Cerebellar nuclear complex (tissue), 1 donor: ENCODE results near the gene CIDEA.

Source experiments
- DNase-seq, 2 experiments: peaks; one replicate each; lab custom pipeline; 2025; lab: John Stamatoyannopoulos, UW

Gene CIDEA

GRCh38 chr18:12301263-12302005, 47.3 kb downstream of the CIDEA start:
- DNase-seq, result no peak

GRCh38 chr18:12302391-12303147, 48.4 kb downstream of the CIDEA start:
- no peak for DNase-seq

- no peak for DNase-seq
Measured at GRCh38 chr18:12304351-12305210, 50.4 kb downstream of the CIDEA start.

- no peak for DNase-seq
Measured at GRCh38 chr18:12305211-12305610, 51.0 kb downstream of the CIDEA start.

- no peak for DNase-seq
Measured at GRCh38 chr18:12305930-12306629, 51.9 kb downstream of the CIDEA start.

GRCh38 chr18:12306752-12307700, 52.9 kb downstream of the CIDEA start:
- DNase-seq, result no peak

- DNase-seq, result no peak
Measured at GRCh38 chr18:12307701-12308385, 53.7 kb downstream of the CIDEA start, which contains the start of gene TUBB6. Gene TUBB6 (plus strand): TSS chr18:12308241. CDS start chr18:12308293, 52 bp downstream.

- DNase-seq, result no peak
Measured at GRCh38 chr18:12308386-12309100, 54.4 kb downstream of the CIDEA start.

GRCh38 chr18:12309683-12310198, 55.6 kb downstream of the CIDEA start:
- no peak for DNase-seq

- no peak for DNase-seq
Measured at GRCh38 chr18:12310762-12311161, 56.6 kb downstream of the CIDEA start.

- DNase-seq, result no peak
Measured at GRCh38 chr18:12312976-12313375, 58.8 kb downstream of the CIDEA start.

GRCh38 chr18:12313530-12314245, 59.5 kb downstream of the CIDEA start:
- DNase-seq, result no peak

GRCh38 chr18:12314591-12315305, 60.6 kb downstream of the CIDEA start:
- no peak for DNase-seq

- no peak for DNase-seq
Measured at GRCh38 chr18:12315490-12315889, 61.3 kb downstream of the CIDEA start.

GRCh38 chr18:12315911-12316310, 61.8 kb downstream of the CIDEA start:
- no peak for DNase-seq

- no peak for DNase-seq
Measured at GRCh38 chr18:12317664-12318333, 63.6 kb downstream of the CIDEA start.

- no peak for DNase-seq
Measured at GRCh38 chr18:12318334-12318697, 64.2 kb downstream of the CIDEA start.
